Neuronal stem cell (in vitro differentiated cells): ENCODE data around the gene SLX9.
A peak's percentile ranks its signal among the peaks of the same experiment; 100 is the strongest.

Source experiments
- DNase-seq: peaks from one replicate; pipeline ENCODE4 v3.0.0-alpha.2; 2013; ENCODE audit warnings: low spot score
- H2AFZ ChIP-seq: one replicate; pipeline ENCODE4 v1.6.1; 2013; ENCODE audit warnings: mild to moderate bottlenecking, low read length, inconsistent platforms
- H2AK5ac ChIP-seq: 2 replicates; pipeline ENCODE4 v1.6.1; 2013; ENCODE audit warnings: low read depth, mild to moderate bottlenecking, inconsistent platforms, low read length, moderate library complexity, mixed read lengths
- H2BK120ac ChIP-seq: 2 replicates; pipeline ENCODE4 v1.6.1; 2013; ENCODE audit warnings: low read depth, mild to moderate bottlenecking, inconsistent platforms, low read length, moderate library complexity, mixed read lengths
- H2BK12ac ChIP-seq: one replicate; pipeline ENCODE4 v1.6.1; 2013; ENCODE audit warnings: low read length, inconsistent platforms
- H2BK15ac ChIP-seq: 2 replicates; pipeline ENCODE4 v1.6.1; 2013; ENCODE audit warnings: mild to moderate bottlenecking, low read length, inconsistent platforms, mixed read lengths
- H2BK5ac ChIP-seq: one replicate; pipeline ENCODE4 v1.6.1; 2013; ENCODE audit warnings: inconsistent platforms, mild to moderate bottlenecking, low read length, moderate library complexity
- H3K14ac ChIP-seq: one replicate; pipeline ENCODE4 v1.6.1; 2013; ENCODE audit warnings: low read length, inconsistent platforms
- H3K18ac ChIP-seq: 2 replicates; pipeline ENCODE4 v1.6.1; 2013; ENCODE audit warnings: low read length, inconsistent platforms
- H3K23ac ChIP-seq: 2 replicates; pipeline ENCODE4 v1.6.1; 2013; ENCODE audit warnings: low read depth, mild to moderate bottlenecking, mixed read lengths, low read length, inconsistent platforms; ENCODE audit not compliant: poor library complexity
- H3K27ac ChIP-seq: replicated peaks from 3 replicates; pipeline ENCODE4 v1.5.1; 2013; ENCODE audit warnings: low read length, inconsistent platforms
- H3K27me3 ChIP-seq, 3 experiments: 2 replicates each; pipeline ENCODE4 v1.6.1; 2013; ENCODE audit warnings: low read length in 3 of 3, mild to moderate bottlenecking in 2 of 3, inconsistent platforms in 1 of 3, low read depth in 1 of 3, mixed read lengths in 1 of 3, moderate library complexity in 1 of 3; ENCODE audit not compliant: control insufficient read depth in 3 of 3, insufficient read depth in 3 of 3
- H3K36me3 ChIP-seq, 2 donors: replicated peaks in 1 of 2; 2 replicates each; pipeline ENCODE4 v1.6.1; 2013; ENCODE audit warnings: low read length in 2 of 2; ENCODE audit not compliant: control insufficient read depth in 2 of 2, insufficient read depth in 2 of 2
- H3K4ac ChIP-seq: 2 replicates; pipeline ENCODE4 v1.6.1; 2013; ENCODE audit warnings: inconsistent platforms, mild to moderate bottlenecking, low read length, moderate library complexity
- H3K4me1 ChIP-seq, 2 donors: 1 replicate in 1 of 2; 2 replicates in 1 of 2; pipeline ENCODE4 v1.6.1; 2013; ENCODE audit warnings: low read length in 2 of 2, low read depth in 1 of 2; ENCODE audit not compliant: control insufficient read depth in 2 of 2, insufficient read depth in 1 of 2
- H3K4me2 ChIP-seq: one replicate; pipeline ENCODE4 v1.6.1; 2013; ENCODE audit warnings: mild to moderate bottlenecking, low read length, inconsistent platforms; ENCODE audit not compliant: insufficient read depth, poor library complexity, severe bottlenecking
- H3K4me3 ChIP-seq, 2 donors: 2 replicates each; pipeline ENCODE4 v1.5.1; 2013; ENCODE audit warnings: low read length in 2 of 2, mild to moderate bottlenecking in 2 of 2, inconsistent platforms in 1 of 2, moderate library complexity in 1 of 2
- H3K79me1 ChIP-seq: one replicate; pipeline ENCODE4 v1.6.1; 2013; ENCODE audit warnings: low read depth, mild to moderate bottlenecking, inconsistent platforms, low read length, moderate library complexity
- H3K9ac ChIP-seq: one replicate; pipeline ENCODE4 v1.6.1; 2013; ENCODE audit warnings: mild to moderate bottlenecking, low read depth, low read length, inconsistent platforms; ENCODE audit not compliant: poor library complexity
- H3K9me3 ChIP-seq, 2 donors: replicated peaks in 1 of 2; 2 replicates each; pipeline versions ENCODE3 to v1.6.1; 2013; ENCODE audit warnings: low read length in 2 of 2, mild to moderate bottlenecking in 2 of 2, inconsistent platforms in 1 of 2, low read depth in 1 of 2, mixed read lengths in 1 of 2, moderate library complexity in 1 of 2; ENCODE audit not compliant: control insufficient read depth in 2 of 2, insufficient read depth in 1 of 2
- H4K8ac ChIP-seq: one replicate; pipeline ENCODE4 v1.6.1; 2013; ENCODE audit warnings: low read depth, mild to moderate bottlenecking, inconsistent platforms, low read length, moderate library complexity
- H4K91ac ChIP-seq: one replicate; pipeline ENCODE4 v1.6.1; 2013; ENCODE audit warnings: low read length, low read depth, mild to moderate bottlenecking, inconsistent platforms; ENCODE audit not compliant: poor library complexity
- WGBS, 2 donors: extraction: QIAGEN DNeasy Blood & Tissue Kit; methylation state at CpG; one replicate each; pipeline ENCODE4 v1.1.7; 2013; ENCODE audit warnings: missing lambda C conversion rate in 2 of 2, mixed read lengths in 1 of 2; ENCODE audit not compliant: insufficient read length in 2 of 2, insufficient replicate concordance in 1 of 2; ENCODE audit errors: extremely low coverage in 2 of 2; 5-methylcytosine and 5-hydroxymethylcytosine counted together

Gene SLX9

DNA sequence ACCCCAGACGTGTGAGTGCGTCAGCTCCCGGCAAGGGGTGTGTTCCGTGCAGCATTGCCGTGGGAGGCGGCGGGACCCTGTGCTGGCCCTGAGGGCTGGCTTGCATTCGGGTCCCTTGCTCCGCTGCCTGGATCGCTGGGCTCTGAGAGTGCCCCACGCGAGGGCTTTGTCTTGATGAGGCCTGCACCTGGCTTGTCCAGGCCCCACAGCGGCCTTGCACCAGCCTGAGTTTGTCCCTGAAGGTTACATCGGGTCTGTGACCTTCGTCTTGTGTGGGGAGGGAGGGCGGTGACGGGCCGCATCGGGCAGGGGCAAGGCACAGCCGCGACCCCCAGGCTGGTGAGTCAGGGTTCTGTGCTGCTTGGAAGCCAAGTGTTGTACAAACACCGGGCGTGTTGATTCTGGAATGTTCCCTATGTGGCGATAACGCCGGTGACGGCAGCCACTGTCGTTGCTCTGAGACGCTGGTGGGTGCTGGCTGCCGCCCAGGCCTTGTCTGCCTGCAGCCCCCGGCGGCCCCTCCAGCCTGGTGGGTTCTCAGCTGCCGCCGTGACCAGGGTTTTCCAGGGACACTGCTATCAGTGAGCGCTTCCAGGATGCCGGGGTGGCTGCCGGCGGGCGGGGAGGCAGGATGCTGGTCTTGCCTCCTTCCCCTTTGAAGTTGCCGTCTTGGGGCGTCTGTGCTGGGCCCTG, 42.9 kb downstream of the SLX9 start:
- peaks cover 0 to 11% (median 0%) of the 10 kb centered on the region in 3 experiments for H3K27me3 ChIP-seq
- H3K79me1 ChIP-seq: no peaks in the 10 kb centered on the region
- peak overlapping the region; percentile 38 for H3K14ac ChIP-seq
- no CpG with 5 or more reads among the region's 41 CpGs for WGBS, 2 donors
- H3K4me2 ChIP-seq: no peak overlapping the region
- H4K91ac ChIP-seq: no peak overlapping the region
- no peak overlapping the region for H3K27ac ChIP-seq
- no peak overlapping the region for H3K4ac ChIP-seq
- H2AK5ac ChIP-seq: peak overlapping the region; percentile 75
- H3K9ac ChIP-seq: peak overlapping the region; percentile 44
- peak overlapping the region; percentile 41 for H2BK12ac ChIP-seq
- peaks cover 0 to 2% of the 10 kb centered on the region in 2 donors for H3K36me3 ChIP-seq
- no peak overlapping the region for H3K4me3 ChIP-seq
- no peak overlapping the region for H4K8ac ChIP-seq
- no peaks in the 10 kb centered on the region for H3K9me3 ChIP-seq
- H2BK15ac ChIP-seq: no peak overlapping the region
- H2AFZ ChIP-seq: peak overlapping the region; percentile 18
- no peak overlapping the region for H2BK120ac ChIP-seq
- peaks cover 9 to 13% of the 10 kb centered on the region in 2 donors for H3K4me1 ChIP-seq
- H3K23ac ChIP-seq: no peak overlapping the region
- H3K18ac ChIP-seq: peak overlapping the region; percentile 64
- no peak overlapping the region for H2BK5ac ChIP-seq
- DNase-seq: no peak

DNA sequence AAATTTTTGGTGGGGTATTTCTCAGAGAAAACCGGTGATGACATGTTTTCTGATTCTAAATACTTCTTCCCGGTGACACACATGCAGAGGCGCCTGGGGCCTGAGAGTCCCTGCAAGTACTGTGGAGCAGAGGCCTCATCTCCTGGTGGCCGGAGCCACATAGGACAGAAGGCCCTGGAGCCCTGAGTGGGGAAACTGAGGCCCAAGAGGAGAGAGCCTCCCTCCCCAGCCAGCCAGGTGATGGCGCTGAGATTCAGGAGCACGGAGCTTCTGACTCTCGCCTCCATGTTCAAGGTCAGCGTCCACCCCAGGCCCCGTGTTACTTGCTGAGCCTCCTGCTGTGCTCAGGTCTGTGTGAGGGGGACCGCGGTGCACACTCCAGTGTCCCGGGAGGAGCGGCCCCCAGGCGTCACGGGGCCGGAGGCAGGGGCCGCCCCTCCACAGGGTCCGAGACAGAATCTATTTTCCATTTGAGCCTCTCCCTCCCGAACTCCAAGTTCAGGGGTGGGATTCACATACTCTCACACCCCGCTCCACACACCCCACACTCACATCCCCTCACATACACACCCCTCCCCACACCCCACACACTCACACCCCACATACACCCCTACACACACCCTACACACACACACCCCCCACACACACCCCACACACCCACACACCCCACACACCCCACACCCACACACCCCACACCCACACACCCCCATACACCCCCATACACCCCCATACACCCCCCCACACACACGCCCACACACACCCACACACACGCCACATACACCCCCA, 43.8 kb downstream of the SLX9 start:
- Histone ChIP-seq H2BK12ac (peak overlapping the region; percentile 58), H3K27ac (no peak overlapping the region)

DNA sequence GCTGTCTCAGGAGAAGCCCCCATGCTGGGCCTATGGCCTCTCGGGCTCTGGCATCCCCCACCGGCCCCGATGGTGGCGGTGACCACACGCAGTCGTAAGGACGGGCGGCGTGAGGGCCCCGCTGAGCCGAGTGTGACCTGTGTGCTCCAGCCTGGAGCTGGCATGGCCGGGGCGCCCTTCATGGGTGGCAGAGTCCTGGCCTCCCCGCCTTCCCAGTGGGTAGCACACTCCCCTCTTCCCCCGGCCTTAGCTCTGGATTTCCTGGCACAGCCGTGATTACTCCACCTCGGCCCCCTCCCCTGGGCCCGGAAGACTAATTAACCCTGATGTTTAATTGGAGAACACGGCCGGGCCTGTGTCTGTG, 44.6 kb downstream of the SLX9 start:
- H3K79me1 ChIP-seq: no peaks in the 10 kb centered on the region
- H3K18ac ChIP-seq: peak overlapping the region; percentile 74
- peak overlapping the region; percentile 44 for H3K9ac ChIP-seq
- H3K9me3 ChIP-seq: no peaks in the 10 kb centered on the region
- no peak overlapping the region for H2BK120ac ChIP-seq
- H3K36me3 ChIP-seq: no peaks in the 10 kb centered on the region
- no peak overlapping the region for H2BK12ac ChIP-seq
- H2AK5ac ChIP-seq: peak overlapping the region; percentile 92
- H3K27ac ChIP-seq: no peak overlapping the region
- no CpG with 5 or more reads among the region's 20 CpGs for WGBS, 2 donors
- H2BK15ac ChIP-seq: no peak overlapping the region
- peak overlapping the region; percentile 82 for H2AFZ ChIP-seq
- peaks cover 11 to 26% of the 10 kb centered on the region in 2 donors for H3K4me1 ChIP-seq
- peak overlapping the region; percentile 84 for H3K14ac ChIP-seq
- peaks cover 0 to 12% (median 0%) of the 10 kb centered on the region in 3 experiments for H3K27me3 ChIP-seq
- H4K8ac ChIP-seq: no peak overlapping the region
- peak overlapping the region; percentile 39 for H2BK5ac ChIP-seq
- no peak overlapping the region for H3K4me3 ChIP-seq
- no peak overlapping the region for H3K23ac ChIP-seq
- no peak overlapping the region for H3K4ac ChIP-seq
- no peak for DNase-seq
- no peak overlapping the region for H4K91ac ChIP-seq
- H3K4me2 ChIP-seq: peak overlapping the region; percentile 18

More for the DNA sequence above, 43.8 kb downstream of the SLX9 start:
- Histone ChIP-seq H2AFZ (no peak overlapping the region), H4K8ac (peak overlapping the region; percentile 43), H3K18ac (no peak overlapping the region), H3K23ac (no peak overlapping the region), H3K4ac (no peak overlapping the region), H4K91ac (no peak overlapping the region), H2BK120ac (no peak overlapping the region), H3K36me3 (no peaks in the 10 kb centered on the region), H2BK5ac (no peak overlapping the region), H3K4me2 (no peak overlapping the region), H3K14ac (no peak overlapping the region), H3K4me3 (no peak overlapping the region), H3K79me1 (no peaks in the 10 kb centered on the region), H3K9me3 (no peaks in the 10 kb centered on the region), H2AK5ac (no peak overlapping the region), H2BK15ac (no peak overlapping the region), H3K27me3 (peaks cover 0 to 11% (median 0%) of the 10 kb centered on the region in 3 experiments), H3K9ac (no peak overlapping the region), H3K4me1 (peaks cover 11 to 18% of the 10 kb centered on the region in 2 donors)
- no CpG with 5 or more reads among the region's 22 CpGs for WGBS, 2 donors
- no peak for DNase-seq

DNA sequence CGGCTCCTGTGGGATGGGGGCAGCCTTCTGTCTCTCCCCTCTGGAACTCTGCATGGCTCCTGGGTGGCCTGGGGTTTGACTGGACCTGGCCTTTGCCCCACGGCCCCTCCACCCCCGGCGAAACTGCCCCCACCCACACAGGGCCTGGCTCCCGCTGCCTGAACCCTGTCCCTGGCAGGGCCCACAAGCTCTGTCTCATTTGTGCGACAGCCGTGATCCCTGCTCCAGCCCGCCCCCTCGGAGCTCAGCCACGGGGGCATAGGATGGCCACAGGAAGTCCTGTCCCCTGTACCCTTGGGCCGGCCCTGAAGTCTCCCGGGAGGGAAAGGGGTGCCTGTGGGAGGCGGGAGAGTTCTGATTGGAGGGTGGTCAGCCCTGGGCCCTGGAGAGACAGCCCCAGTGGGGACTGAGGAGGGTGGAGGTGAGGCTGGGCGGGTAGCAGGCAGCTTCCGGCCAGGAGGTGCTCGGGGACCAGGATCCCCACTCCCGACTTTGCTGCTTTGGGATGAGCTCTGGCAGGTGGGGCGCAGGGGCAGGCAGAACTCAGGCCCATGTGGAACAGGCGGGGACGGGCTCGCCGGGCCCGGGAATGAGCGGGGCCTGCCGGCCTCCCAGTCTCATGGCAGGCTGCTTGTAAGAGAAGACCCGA, 45.1 kb downstream of the SLX9 start:
- Histone ChIP-seq H3K9ac (no peak overlapping the region), H3K27ac (no peak overlapping the region), H3K4ac (no peak overlapping the region), H2BK120ac (no peak overlapping the region), H3K23ac (peak overlapping the region; percentile 5), H2BK5ac (peak overlapping the region; percentile 39), H4K91ac (no peak overlapping the region), H3K36me3 (no peaks in the 10 kb centered on the region), H4K8ac (no peak overlapping the region), H3K14ac (no peak overlapping the region), H2BK12ac (peak overlapping the region; percentile 10), H3K9me3 (no peaks in the 10 kb centered on the region), H2BK15ac (no peak overlapping the region), H2AFZ (peak overlapping the region; percentile 82), H3K18ac (peak overlapping the region; percentile 85), H3K4me1 (peaks cover 9 to 29% of the 10 kb centered on the region in 2 donors), H2AK5ac (peak overlapping the region; percentile 92), H3K27me3 (peaks cover 0 to 17% (median 0%) of the 10 kb centered on the region in 3 experiments), H3K4me2 (peak overlapping the region; percentile 18), H3K4me3 (no peak overlapping the region), H3K79me1 (no peaks in the 10 kb centered on the region)
- no CpG with 5 or more reads among the region's 26 CpGs for WGBS, 2 donors
- DNase-seq: no peak
